Fibroblast of lung (primary cell): ENCODE results near the gene SDSL.

ENCODE experiments used
- CTCF ChIP-seq, 2 donors: IDR thresholded peaks in 1 of 2; conservative IDR thresholded peaks in 1 of 2; 1 replicate in 1 of 2; 2 replicates in 1 of 2; pipeline ENCODE4 v1.5.1; 2011 to 2012; ENCODE audit warnings: low read length in 2 of 2, control low read depth in 1 of 2, inconsistent platforms in 1 of 2, low read depth in 1 of 2, mild to moderate bottlenecking in 1 of 2
- EZH2 ChIP-seq: IDR thresholded peaks from 2 replicates; pipeline ENCODE4 v1.5.1; 2012; ENCODE audit warnings: low read length, control low read depth, mild to moderate bottlenecking; ENCODE audit errors: missing control alignments

- no peak for TF ChIP-seq CTCF (conservative IDR thresholded peaks at IDR 0.05 in 1 of 2, IDR thresholded peaks at IDR 0.05 in 1 of 2; ENCODE audit: low read depth in 1 of 2, low read length in 2 of 2)
- no peak for TF ChIP-seq EZH2
Observed at GRCh38 chr12:113474635-113475436, 52.7 kb downstream of the SDSL start.
